Kidney epithelial cell (primary cell): ENCODE measurements around the gene DGKI. TPM values are rescaled to one million over a fixed set of nuclear protein-coding genes. Genes with fewer than 3 reads are reported as not detected.
"Not testable (repeated sequence)": the region's sequence is repeated elsewhere in the genome, so short reads cannot be mapped to it uniquely, and the experiment has no call there.

Experiments used
- DNase-seq: peaks from one replicate; pipeline ENCODE4 v3.0.0-alpha.2; 2010; ENCODE audit warnings: low read depth
- H3K27me3 ChIP-seq: 2 replicates; pipeline ENCODE4 v1.6.0; 2011; ENCODE audit warnings: low read length; ENCODE audit not compliant: control insufficient read depth, insufficient read depth
- H3K36me3 ChIP-seq: 2 replicates; pipeline ENCODE4 v1.5.1; 2011; ENCODE audit warnings: low read length; ENCODE audit not compliant: control insufficient read depth, insufficient read depth
- H3K4me3 ChIP-seq: 2 replicates; pipeline ENCODE4 v1.5.1; 2011; ENCODE audit warnings: low read depth, mild to moderate bottlenecking, control low read depth, low read length
- CTCF ChIP-seq: IDR thresholded peaks from 2 replicates; pipeline ENCODE4 v1.5.1; 2011; ENCODE audit warnings: mild to moderate bottlenecking, moderate library complexity, low read length, control low read depth, inconsistent platforms; ENCODE audit not compliant: insufficient read depth, poor library complexity, severe bottlenecking
- total RNA-seq: library from RNA; depleted of rRNA; stranded (reverse); fragments of >200 nt; gene quantifications from 2 replicates; pipeline ENCODE4 v1.2.3, GENCODE V29; 2015

Gene DGKI
- total RNA-seq, 1 donor from 2014 or later: 3.5 TPM

- DNase-seq: no peak
- TF ChIP-seq CTCF: no peak
- Histone ChIP-seq H3K27me3 (no peaks in the 10 kb centered on the region), H3K4me3 (no peak overlapping the region), H3K36me3 (no peaks in the 10 kb centered on the region)
Observed at GRCh38 chr7:137718355-137718754, 128.4 kb downstream of the DGKI start.

GRCh38 chr7:137717811-137718271 is 128.9 kb downstream of the DGKI start:
- DNase-seq: no peak
- TF ChIP-seq CTCF: no peak
- Histone ChIP-seq H3K4me3 (no peak overlapping the region), H3K27me3 (no peaks in the 10 kb centered on the region), H3K36me3 (no peaks in the 10 kb centered on the region)

GRCh38 chr7:137717045-137717444 is 129.7 kb downstream of the DGKI start:
- no peak for TF ChIP-seq CTCF
- no peak for DNase-seq
- Histone ChIP-seq H3K4me3 (no peak overlapping the region), H3K27me3 (no peaks in the 10 kb centered on the region), H3K36me3 (no peaks in the 10 kb centered on the region)

- no peaks in the 10 kb centered on the region for H3K27me3 ChIP-seq
- DNase-seq: no peak
- no peak for TF ChIP-seq CTCF
- H3K4me3 ChIP-seq: no peak overlapping the region
- H3K36me3 ChIP-seq: no peaks in the 10 kb centered on the region
Observed at GRCh38 chr7:137716061-137716460, 130.7 kb downstream of the DGKI start.

- Histone ChIP-seq H3K4me3 (no peak overlapping the region), H3K27me3 (no peaks in the 10 kb centered on the region), H3K36me3 (no peaks in the 10 kb centered on the region)
- no peak for TF ChIP-seq CTCF
- no peak for DNase-seq
Observed at GRCh38 chr7:137715533-137715932, 131.2 kb downstream of the DGKI start.

- H3K27me3 ChIP-seq: no peaks in the 10 kb centered on the region
- TF ChIP-seq CTCF: no peak
- DNase-seq: no peak
- H3K36me3 ChIP-seq: no peaks in the 10 kb centered on the region
- no peak overlapping the region for H3K4me3 ChIP-seq
Observed at GRCh38 chr7:137715121-137715520, 131.7 kb downstream of the DGKI start.

- H3K36me3 ChIP-seq, DNase-seq, H3K27me3 ChIP-seq, H3K4me3 ChIP-seq: not testable (repeated sequence)
Observed at GRCh38 chr7:137706330-137706729, 140.4 kb downstream of the DGKI start.
